Stimulated activated naive CD8-positive, alpha-beta T cell treated with anti-CD3 and anti-CD28 coated beads, Interleukin-15, Interleukin-2, amounts not matched to agents 100 ng/mL and 50 ng/mL, for 24 hours (primary cell): ENCODE results near the gene CTBP2.
A peak's percentile ranks its signal among the peaks of the same experiment; 100 is the strongest.

ENCODE experiments used
- H3K27ac Mint-ChIP-seq: one replicate; pipeline ENCODE4 v1.8.0; 2021; ENCODE audit warnings: mild to moderate bottlenecking, mixed read lengths
- H3K27me3 Mint-ChIP-seq: one replicate; pipeline ENCODE4 v1.8.0; 2021; ENCODE audit warnings: mixed read lengths
- H3K36me3 Mint-ChIP-seq: one replicate; pipeline ENCODE4 v1.8.0; 2021; ENCODE audit warnings: low read depth, mixed read lengths
- H3K4me1 Mint-ChIP-seq: one replicate; pipeline ENCODE4 v1.8.0; 2021; ENCODE audit warnings: low read depth, mixed read lengths
- H3K4me3 Mint-ChIP-seq: one replicate; pipeline ENCODE4 v1.8.0; 2021; ENCODE audit warnings: mild to moderate bottlenecking, mixed read lengths
- H3K9me3 Mint-ChIP-seq: one replicate; pipeline ENCODE4 v1.8.0; 2021; ENCODE audit warnings: mixed read lengths

Gene CTBP2

GRCh38 chr10:125159932-125160855 is at the start of gene CTBP2:
Gene CTBP2, minus strand, starts transcription at chr10:125160563.
- no peaks in the 10 kb centered on the region for H3K9me3 Mint-ChIP-seq
- H3K27me3 Mint-ChIP-seq: peaks cover 53% of the 10 kb centered on the region
- H3K27ac Mint-ChIP-seq: no peak within 1 kb of the TSS
- H3K36me3 Mint-ChIP-seq: no peaks in the 10 kb centered on the region
- H3K4me1 Mint-ChIP-seq: peaks cover 6% of the 10 kb centered on the region
- H3K4me3 Mint-ChIP-seq: peak within 1 kb of the TSS; percentile 59

GRCh38 chr10:125209591-125210355 is 49.4 kb upstream of the CTBP2 start:
- H3K4me1 Mint-ChIP-seq: no peaks in the 10 kb centered on the region
- H3K27ac Mint-ChIP-seq: no peak overlapping the region
- H3K36me3 Mint-ChIP-seq: no peaks in the 10 kb centered on the region
- no peak overlapping the region for H3K4me3 Mint-ChIP-seq
- no peaks in the 10 kb centered on the region for H3K9me3 Mint-ChIP-seq
- peaks cover 3% of the 10 kb centered on the region for H3K27me3 Mint-ChIP-seq

- no peak overlapping the region for H3K27ac Mint-ChIP-seq
- H3K9me3 Mint-ChIP-seq: no peaks in the 10 kb centered on the region
- no peak overlapping the region for H3K4me3 Mint-ChIP-seq
- peaks cover 3% of the 10 kb centered on the region for H3K27me3 Mint-ChIP-seq
- H3K4me1 Mint-ChIP-seq: no peaks in the 10 kb centered on the region
- H3K36me3 Mint-ChIP-seq: no peaks in the 10 kb centered on the region
These were observed 48.6 kb upstream of the CTBP2 start for GRCh38 chr10:125208854-125209565.

- no peaks in the 10 kb centered on the region for H3K9me3 Mint-ChIP-seq
- no peak overlapping the region for H3K4me3 Mint-ChIP-seq
- no peaks in the 10 kb centered on the region for H3K4me1 Mint-ChIP-seq
- no peak overlapping the region for H3K27ac Mint-ChIP-seq
- peaks cover 3% of the 10 kb centered on the region for H3K27me3 Mint-ChIP-seq
- no peaks in the 10 kb centered on the region for H3K36me3 Mint-ChIP-seq
These were observed 46.3 kb upstream of the CTBP2 start for GRCh38 chr10:125206623-125207022.

GRCh38 chr10:125205431-125205830 is 45.1 kb upstream of the CTBP2 start:
- Mint-ChIP-seq H3K36me3 (no peaks in the 10 kb centered on the region), H3K27me3 (no peaks in the 10 kb centered on the region), H3K4me3 (no peak overlapping the region), H3K4me1 (no peaks in the 10 kb centered on the region), H3K27ac (no peak overlapping the region), H3K9me3 (no peaks in the 10 kb centered on the region)

GRCh38 chr10:125204400-125204799 is 44.0 kb upstream of the CTBP2 start:
- Mint-ChIP-seq H3K36me3 (no peaks in the 10 kb centered on the region), H3K9me3 (no peaks in the 10 kb centered on the region), H3K4me1 (no peaks in the 10 kb centered on the region), H3K27me3 (peaks cover 5% of the 10 kb centered on the region), H3K4me3 (no peak overlapping the region), H3K27ac (no peak overlapping the region)

- H3K9me3 Mint-ChIP-seq: no peaks in the 10 kb centered on the region
- H3K4me1 Mint-ChIP-seq: no peaks in the 10 kb centered on the region
- peaks cover 5% of the 10 kb centered on the region for H3K27me3 Mint-ChIP-seq
- H3K4me3 Mint-ChIP-seq: no peak overlapping the region
- no peaks in the 10 kb centered on the region for H3K36me3 Mint-ChIP-seq
- no peak overlapping the region for H3K27ac Mint-ChIP-seq
These were observed 42.9 kb upstream of the CTBP2 start for GRCh38 chr10:125203186-125203800.

- H3K27ac Mint-ChIP-seq: no peak overlapping the region
- no peaks in the 10 kb centered on the region for H3K9me3 Mint-ChIP-seq
- H3K27me3 Mint-ChIP-seq: peaks cover 5% of the 10 kb centered on the region
- no peaks in the 10 kb centered on the region for H3K36me3 Mint-ChIP-seq
- H3K4me3 Mint-ChIP-seq: no peak overlapping the region
- H3K4me1 Mint-ChIP-seq: no peaks in the 10 kb centered on the region
These were observed 41.6 kb upstream of the CTBP2 start for GRCh38 chr10:125201791-125202622.

- no peaks in the 10 kb centered on the region for H3K36me3 Mint-ChIP-seq
- H3K4me1 Mint-ChIP-seq: no peaks in the 10 kb centered on the region
- peaks cover 5% of the 10 kb centered on the region for H3K27me3 Mint-ChIP-seq
- no peaks in the 10 kb centered on the region for H3K9me3 Mint-ChIP-seq
- no peak overlapping the region for H3K4me3 Mint-ChIP-seq
- no peak overlapping the region for H3K27ac Mint-ChIP-seq
These were observed 40.8 kb upstream of the CTBP2 start for GRCh38 chr10:125201108-125201524.

- H3K27me3 Mint-ChIP-seq: peaks cover 5% of the 10 kb centered on the region
- H3K4me3 Mint-ChIP-seq: no peak overlapping the region
- no peaks in the 10 kb centered on the region for H3K36me3 Mint-ChIP-seq
- no peaks in the 10 kb centered on the region for H3K4me1 Mint-ChIP-seq
- H3K27ac Mint-ChIP-seq: no peak overlapping the region
- no peaks in the 10 kb centered on the region for H3K9me3 Mint-ChIP-seq
These were observed 40.0 kb upstream of the CTBP2 start for GRCh38 chr10:125200396-125200795.

- H3K27ac Mint-ChIP-seq: no peak overlapping the region
- H3K9me3 Mint-ChIP-seq: no peaks in the 10 kb centered on the region
- peaks cover 5% of the 10 kb centered on the region for H3K27me3 Mint-ChIP-seq
- H3K4me3 Mint-ChIP-seq: no peak overlapping the region
- no peaks in the 10 kb centered on the region for H3K36me3 Mint-ChIP-seq
- H3K4me1 Mint-ChIP-seq: no peaks in the 10 kb centered on the region
These were observed 38.9 kb upstream of the CTBP2 start for GRCh38 chr10:125199270-125199669.

- peaks cover 2% of the 10 kb centered on the region for H3K27me3 Mint-ChIP-seq
- no peaks in the 10 kb centered on the region for H3K4me1 Mint-ChIP-seq
- H3K9me3 Mint-ChIP-seq: peaks cover 2% of the 10 kb centered on the region
- no peaks in the 10 kb centered on the region for H3K36me3 Mint-ChIP-seq
- no peak overlapping the region for H3K27ac Mint-ChIP-seq
- no peak overlapping the region for H3K4me3 Mint-ChIP-seq
These were observed 34.5 kb upstream of the CTBP2 start for GRCh38 chr10:125194814-125195213.

- no peaks in the 10 kb centered on the region for H3K36me3 Mint-ChIP-seq
- peaks cover 3% of the 10 kb centered on the region for H3K9me3 Mint-ChIP-seq
- H3K4me1 Mint-ChIP-seq: no peaks in the 10 kb centered on the region
- H3K27ac Mint-ChIP-seq: no peak overlapping the region
- no peak overlapping the region for H3K4me3 Mint-ChIP-seq
- H3K27me3 Mint-ChIP-seq: peaks cover 3% of the 10 kb centered on the region
These were observed 33.0 kb upstream of the CTBP2 start for GRCh38 chr10:125193306-125193877.
